ENCODE measurements around the gene SFRP5. TPM values are rescaled to one million over a fixed set of nuclear protein-coding genes. Genes with fewer than 3 reads are reported as not detected.

SFRP5 gene
- total and polyA plus RNA-seq, 2 of the 4 experiments (the other 2 are of a cell fraction): not detected

DNA sequence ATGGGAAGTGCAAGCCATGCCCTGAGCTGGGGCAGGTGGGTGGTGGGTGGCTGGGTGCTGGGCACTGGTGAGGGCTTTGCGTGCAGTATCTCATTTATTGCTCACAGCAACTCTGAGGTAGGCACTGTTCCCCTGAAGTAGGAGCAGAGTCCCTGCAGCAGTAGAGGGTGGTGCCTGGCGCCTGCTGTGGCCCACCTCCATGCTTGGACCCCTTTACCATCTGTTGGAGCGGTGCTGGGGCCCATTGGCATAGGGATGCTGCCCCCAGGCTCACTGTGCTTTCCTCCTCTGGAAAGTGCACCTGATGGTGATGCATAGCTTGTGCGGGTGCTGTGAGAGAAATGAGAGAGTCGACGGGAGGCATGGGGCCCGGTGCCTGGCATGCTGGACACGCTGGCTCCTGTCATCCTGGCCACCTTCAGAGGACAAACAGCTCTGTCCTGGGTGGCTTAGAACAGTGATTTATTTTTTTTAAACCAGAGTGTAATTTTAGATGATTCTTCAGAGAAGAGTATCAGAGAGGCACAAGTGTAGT is 10.4 kb downstream of the SFRP5 start:
- Histone ChIP-seq H3K9me1 (ENCODE audit: insufficient read depth, low read length) (no peaks in the 10 kb centered on the region), H3K4me1 (ENCODE audit: control insufficient read depth, insufficient read depth, low read length) (no peaks in the 10 kb centered on the region), H2BK5ac (ENCODE audit: low read depth, low read length, poor library complexity, severe bottlenecking) (no peak overlapping the region), H3K23ac (ENCODE audit: low read depth, low read length) (no peak overlapping the region), H3K36me3 (ENCODE audit: control insufficient read depth, insufficient read depth, low read length) (peaks cover 34% of the 10 kb centered on the region), H4K91ac (ENCODE audit: insufficient read depth, low read depth, low read length) (no peak overlapping the region), H2BK15ac (ENCODE audit: low read depth, low read length) (no peak overlapping the region), H2AFZ (replicated peaks; ENCODE audit: low read length, poor library complexity) (no peak overlapping the region), H3K79me1 (ENCODE audit: low read depth in 1 of 2, low read length in 2 of 2) (no peaks in the 10 kb centered on the region), H3K4ac (ENCODE audit: low read depth, low read length) (no peak overlapping the region), H3K9me3 (ENCODE audit: control insufficient read depth, insufficient read depth, low read length) (no peaks in the 10 kb centered on the region), H2AK5ac (ENCODE audit: low read depth, low read length) (no peak overlapping the region), H2BK20ac (ENCODE audit: low read depth, low read length) (no peak overlapping the region), H3K4me3 (ENCODE audit: insufficient read depth, low read depth, low read length) (no peak overlapping the region), H3K14ac (replicated peaks; ENCODE audit: low read depth, low read length) (no peak overlapping the region), H3K27ac (ENCODE audit: insufficient read depth, low read length) (no peak overlapping the region), H3K56ac (ENCODE audit: extremely low read depth, insufficient read depth, low read length) (no peak overlapping the region), H3K9ac (ENCODE audit: low read depth, low read length) (no peak overlapping the region), H3K18ac (ENCODE audit: low read depth, low read length) (no peak overlapping the region), H4K20me1 (ENCODE audit: insufficient read depth, low read length) (no peaks in the 10 kb centered on the region), H3K27me3 (ENCODE audit: control insufficient read depth, insufficient read depth, low read length) (no peaks in the 10 kb centered on the region), H2BK120ac (ENCODE audit: low read depth, low read length) (no peak overlapping the region), H4K5ac (ENCODE audit: low read depth, low read length) (no peak overlapping the region), H3K4me2 (ENCODE audit: low read depth, low read length) (no peak overlapping the region), H4K8ac (ENCODE audit: low read depth in 2 of 2, low read length in 2 of 2) (no peak overlapping the region), H2AK9ac (replicated peaks; ENCODE audit: low read depth, low read length, poor library complexity) (no peak overlapping the region)
- dilution Hi-C loops (cut with HindIII; ENCODE audit: low sequenced_read_pairs, unreplicated experiment): no loop called here
- intact Hi-C loops (cut with micrococcal nuclease): no loop called here
- TF ChIP-seq MXI1 (IDR thresholded peaks at IDR 0.05; ENCODE audit: borderline replicate concordance, low read depth, low read length) (no peak), POLR2A (IDR thresholded peaks at IDR 0.05; ENCODE audit: low read depth, low read length) (no peak), BHLHE40 (IDR thresholded peaks at IDR 0.05; ENCODE audit: low read depth, low read length) (no peak), RFX5 (IDR thresholded peaks at IDR 0.05; ENCODE audit: low read depth, low read length) (no peak), SMC3 (IDR thresholded peaks at IDR 0.05; ENCODE audit: low read depth, low read length) (no peak)
- BruUV-seq (replicated peaks): no TSS peak
- WGBS, 2 experiments (ENCODE audit: extremely low coverage in 2 of 2, insufficient read length in 1 of 2): 96% methylated on average over 4 of the region's 8 CpGs; no CpG with 5 or more reads in 1 of the 2 experiments
- no peak for DNase-seq
- ATAC-seq (ENCODE audit: low read depth): no peak
- in situ Hi-C loops (cut with MboI; ENCODE audit: low sequenced_read_pairs): no loop called here
- ChIA-PET CTCF (no interaction called here), POLR2A (ENCODE audit: unreplicated experiment) (no interaction called here)

Measured in IMR-90 (cell line).